ENCODE results near the gene ABHD1. TPM values are rescaled to one million over a fixed set of nuclear protein-coding genes. Genes with fewer than 3 reads are reported as not detected.

The ABHD1 gene
- total and polyA plus RNA-seq, 4 donors: 0.09 to 2.0 (median 0.61) TPM

GRCh38 chr2:27086724-27087593 is 36.7 kb upstream of the ABHD1 start, which contains the start of gene KHK (continued):
- TF ChIP-seq ZBTB33 (IDR thresholded peaks at IDR 0.05) (no peak), TAF1 (conservative IDR thresholded peaks at IDR 0.05) (peak; percentile 33), RXRA (IDR thresholded peaks at IDR 0.05) (no peak)

- H3K9ac ChIP-seq (ENCODE audit: low read depth in 1 of 2, low read length in 2 of 2): peak overlapping the region; percentile 40 to 65
- H3K27ac ChIP-seq (ENCODE audit: low read depth in 1 of 2, low read length in 2 of 2): peak overlapping the region; percentile 60 to 76
- WGBS: 42% methylated on average over 5 of the region's 5 CpGs
- DNase-seq (ENCODE audit: low spot score): no peak
- H3K4me3 ChIP-seq (ENCODE audit: low read depth in 1 of 3, low read length in 3 of 3): peak overlapping the region; percentile 63 to 84 (median 70)
- TF ChIP-seq CTCF (IDR thresholded peaks at IDR 0.05; ENCODE audit: low read depth, low read length, missing input control): no peak
- TF ChIP-seq EGR1 (IDR thresholded peaks at IDR 0.05; ENCODE audit: low read depth in 2 of 2): no peak
- TF ChIP-seq ZBTB33 (IDR thresholded peaks at IDR 0.05): no peak
- TF ChIP-seq RXRA (IDR thresholded peaks at IDR 0.05): peak; percentile 52 to 65
- no peak for TF ChIP-seq REST (IDR thresholded peaks at IDR 0.05)
- peak in 1 of 2 donors; percentile 8 for TF ChIP-seq RAD21 (IDR thresholded peaks at IDR 0.05)
- TF ChIP-seq YY1 (IDR thresholded peaks at IDR 0.05): peak; percentile 20
- TF ChIP-seq FOXA1 (IDR thresholded peaks at IDR 0.05): no peak
- TF ChIP-seq HNF4G (IDR thresholded peaks at IDR 0.05): peak; percentile 12
- TF ChIP-seq NR2F2 (IDR thresholded peaks at IDR 0.05): no peak
- TF ChIP-seq JUND (IDR thresholded peaks at IDR 0.05): no peak
- no peak for TF ChIP-seq GABPA (IDR thresholded peaks at IDR 0.05 in 1 of 2, conservative IDR thresholded peaks at IDR 0.05 in 1 of 2)
- TF ChIP-seq ATF3 (IDR thresholded peaks at IDR 0.05): no peak
- TF ChIP-seq MAX (IDR thresholded peaks at IDR 0.05): no peak
- TF ChIP-seq HNF4A (conservative IDR thresholded peaks at IDR 0.05): peak; percentile 56 to 63
- no peak for TF ChIP-seq TAF1 (conservative IDR thresholded peaks at IDR 0.05)
- H3K27me3 ChIP-seq (ENCODE audit: control insufficient read depth in 4 of 4, insufficient read depth in 4 of 4, low read length in 3 of 4): no peaks in the 10 kb centered on the region
- peaks cover 0 to 1% (median 0%) of the 10 kb centered on the region in 4 donors for H3K36me3 ChIP-seq (ENCODE audit: control insufficient read depth in 4 of 4, insufficient read depth in 3 of 4, low read depth in 1 of 4, low read length in 3 of 4)
- H3K9me3 ChIP-seq (ENCODE audit: control insufficient read depth in 4 of 4, low read length in 3 of 4): no peaks in the 10 kb centered on the region
- H3K4me1 ChIP-seq (ENCODE audit: control insufficient read depth in 4 of 4, insufficient read depth in 4 of 4, low read length in 3 of 4): peaks cover 9 to 65% (median 41%) of the 10 kb centered on the region in 4 donors
Measured at GRCh38 chr2:27087823-27088410, 35.7 kb upstream of the ABHD1 start.
